ENCODE data around the gene TRIM33. TPM values are rescaled to one million over a fixed set of nuclear protein-coding genes. Genes with fewer than 3 reads are reported as not detected.
A peak's percentile ranks its signal among the peaks of the same experiment; 100 is the strongest.

Gene TRIM33
- total RNA-seq, 1 donor from 2014 or later = 24.0 TPM

DNA sequence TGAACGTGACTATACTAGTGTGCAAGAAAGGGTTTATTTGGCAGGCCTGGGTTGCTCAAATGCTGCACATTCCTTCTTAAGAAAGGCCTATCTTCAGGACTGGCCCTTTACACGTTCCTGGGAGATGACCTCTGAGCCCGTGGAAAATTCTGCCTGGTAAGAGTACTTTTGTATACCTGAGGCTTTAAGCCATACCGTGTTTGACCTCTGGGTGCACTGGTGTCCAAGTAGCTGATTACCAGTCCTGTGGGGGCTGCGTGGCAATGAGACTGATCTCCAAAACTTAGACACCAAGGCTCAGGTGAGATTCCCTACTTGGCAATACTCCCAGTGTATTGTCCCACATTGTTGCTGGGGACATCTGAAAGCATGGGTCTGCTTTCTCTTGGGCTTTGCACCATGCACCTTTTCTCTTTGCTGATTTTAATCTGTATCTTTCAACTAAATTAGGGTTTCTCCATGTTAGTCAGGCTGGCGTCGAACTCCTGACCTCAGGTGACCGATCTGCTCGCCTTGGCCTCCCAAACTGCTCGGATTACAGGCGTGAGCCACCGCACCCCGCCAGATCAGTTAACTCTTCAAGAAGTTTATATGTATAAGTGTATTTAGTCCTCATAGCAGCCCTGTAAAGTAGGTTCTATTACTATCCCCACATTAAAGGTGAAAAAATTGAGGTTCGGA is 44.5 kb downstream of the TRIM33 start:
- DNase-seq (ENCODE audit: low spot score) = no peak
- no peak for TF ChIP-seq CTCF (IDR thresholded peaks at IDR 0.05)
- Mint-ChIP-seq H3K4me1 (ENCODE audit: low read depth) (peaks cover 38% of the 10 kb centered on the region), H3K27ac (ENCODE audit: unreplicated experiment) (no peak overlapping the region), H3K36me3 (ENCODE audit: low read depth) (peaks cover 2% of the 10 kb centered on the region), H3K4me3 (ENCODE audit: unreplicated experiment) (no peak overlapping the region), H3K27me3 (ENCODE audit: low read depth) (no peaks in the 10 kb centered on the region), H3K9me3 (ENCODE audit: low read depth) (no peaks in the 10 kb centered on the region)

- Mint-ChIP-seq H3K4me3 (ENCODE audit: unreplicated experiment) (no peak overlapping the region), H3K36me3 (ENCODE audit: low read depth) (no peaks in the 10 kb centered on the region), H3K27ac (ENCODE audit: unreplicated experiment) (no peak overlapping the region), H3K4me1 (ENCODE audit: low read depth) (peaks cover 35% of the 10 kb centered on the region), H3K9me3 (ENCODE audit: low read depth) (no peaks in the 10 kb centered on the region), H3K27me3 (ENCODE audit: low read depth) (no peaks in the 10 kb centered on the region)
- no peak for TF ChIP-seq CTCF (IDR thresholded peaks at IDR 0.05)
- DNase-seq (ENCODE audit: low spot score) = no peak
Observed at GRCh38 chr1:114462963-114463362, 48.0 kb downstream of the TRIM33 start.

GRCh38 chr1:114462341-114462740 is 48.7 kb downstream of the TRIM33 start:
- Mint-ChIP-seq H3K4me1 (ENCODE audit: low read depth) (peaks cover 29% of the 10 kb centered on the region), H3K4me3 (ENCODE audit: unreplicated experiment) (no peak overlapping the region), H3K27ac (ENCODE audit: unreplicated experiment) (no peak overlapping the region), H3K9me3 (ENCODE audit: low read depth) (no peaks in the 10 kb centered on the region), H3K36me3 (ENCODE audit: low read depth) (peaks cover 1% of the 10 kb centered on the region), H3K27me3 (ENCODE audit: low read depth) (no peaks in the 10 kb centered on the region)
- no peak for DNase-seq (ENCODE audit: low spot score)
- no peak for TF ChIP-seq CTCF (IDR thresholded peaks at IDR 0.05)

DNA sequence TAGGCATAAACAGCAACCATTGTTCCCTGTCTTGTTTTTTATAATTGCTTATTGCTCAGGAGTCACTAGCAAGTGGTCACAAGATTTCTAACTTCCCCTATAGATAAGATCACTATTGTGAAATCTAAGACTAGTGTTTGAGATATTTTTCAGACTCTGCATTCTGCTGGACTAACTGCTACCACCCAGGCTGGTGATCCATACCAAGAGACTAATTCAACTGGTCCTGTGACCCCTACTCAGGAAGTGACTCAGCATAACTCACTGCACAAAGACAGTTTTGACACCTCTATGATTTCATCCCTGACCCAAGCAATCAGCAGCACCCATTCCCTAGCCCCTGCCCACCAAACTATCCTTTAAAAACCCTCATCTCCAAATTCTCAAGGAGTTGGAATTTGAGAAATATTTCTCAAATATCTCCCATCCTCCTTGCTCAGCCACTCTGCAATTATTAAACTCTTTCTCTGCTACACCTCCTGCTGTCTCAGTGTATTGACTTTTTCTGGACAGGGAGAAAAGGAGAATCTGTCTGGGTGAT is 52.7 kb downstream of the TRIM33 start:
- H3K36me3 Mint-ChIP-seq (ENCODE audit: low read depth) = peaks cover 11% of the 10 kb centered on the region
- no peak for DNase-seq (ENCODE audit: low spot score)
- H3K4me1 Mint-ChIP-seq (ENCODE audit: low read depth) = peaks cover 8% of the 10 kb centered on the region
- no peak overlapping the region for H3K4me3 Mint-ChIP-seq (ENCODE audit: unreplicated experiment)
- H3K9me3 Mint-ChIP-seq (ENCODE audit: low read depth) = no peaks in the 10 kb centered on the region
- H3K27me3 Mint-ChIP-seq (ENCODE audit: low read depth) = no peaks in the 10 kb centered on the region
- no peak for TF ChIP-seq CTCF (IDR thresholded peaks at IDR 0.05)
- H3K27ac Mint-ChIP-seq (ENCODE audit: unreplicated experiment) = peak overlapping the region; percentile 30

DNA sequence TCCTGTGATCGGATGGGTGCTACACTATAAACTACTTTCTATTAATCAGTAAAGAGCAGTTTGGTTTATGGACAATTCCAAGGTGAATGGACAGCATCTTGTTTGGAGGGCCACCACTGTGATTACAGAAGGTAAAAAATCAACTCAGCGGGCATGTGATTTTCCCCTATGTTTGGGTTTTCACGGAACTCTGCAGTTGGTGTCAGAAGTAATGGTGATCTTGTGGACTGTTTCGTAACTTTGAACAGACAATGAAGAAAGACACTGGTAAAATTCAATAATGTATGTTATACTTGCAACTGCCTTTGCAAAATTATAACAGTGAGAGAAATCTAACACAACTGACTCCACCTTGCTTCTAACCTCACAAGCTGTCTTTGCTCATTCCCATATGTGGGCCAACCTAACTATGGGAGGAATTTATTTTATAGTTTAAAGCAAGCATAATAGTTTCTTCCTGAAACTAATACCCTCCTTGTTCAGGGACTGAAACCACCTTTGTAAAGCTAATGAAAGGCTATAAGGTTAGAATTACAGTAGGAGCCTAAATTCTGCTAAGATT is 53.2 kb downstream of the TRIM33 start:
- no peak overlapping the region for H3K4me3 Mint-ChIP-seq (ENCODE audit: unreplicated experiment)
- H3K36me3 Mint-ChIP-seq (ENCODE audit: low read depth) = peaks cover 14% of the 10 kb centered on the region
- H3K27me3 Mint-ChIP-seq (ENCODE audit: low read depth) = no peaks in the 10 kb centered on the region
- no peak for TF ChIP-seq CTCF (IDR thresholded peaks at IDR 0.05)
- DNase-seq (ENCODE audit: low spot score) = no peak
- H3K4me1 Mint-ChIP-seq (ENCODE audit: low read depth) = peaks cover 8% of the 10 kb centered on the region
- no peaks in the 10 kb centered on the region for H3K9me3 Mint-ChIP-seq (ENCODE audit: low read depth)
- H3K27ac Mint-ChIP-seq (ENCODE audit: unreplicated experiment) = no peak overlapping the region
